ENCODE results near the gene IRAG1.

- TF ChIP-seq, protein P1, sequence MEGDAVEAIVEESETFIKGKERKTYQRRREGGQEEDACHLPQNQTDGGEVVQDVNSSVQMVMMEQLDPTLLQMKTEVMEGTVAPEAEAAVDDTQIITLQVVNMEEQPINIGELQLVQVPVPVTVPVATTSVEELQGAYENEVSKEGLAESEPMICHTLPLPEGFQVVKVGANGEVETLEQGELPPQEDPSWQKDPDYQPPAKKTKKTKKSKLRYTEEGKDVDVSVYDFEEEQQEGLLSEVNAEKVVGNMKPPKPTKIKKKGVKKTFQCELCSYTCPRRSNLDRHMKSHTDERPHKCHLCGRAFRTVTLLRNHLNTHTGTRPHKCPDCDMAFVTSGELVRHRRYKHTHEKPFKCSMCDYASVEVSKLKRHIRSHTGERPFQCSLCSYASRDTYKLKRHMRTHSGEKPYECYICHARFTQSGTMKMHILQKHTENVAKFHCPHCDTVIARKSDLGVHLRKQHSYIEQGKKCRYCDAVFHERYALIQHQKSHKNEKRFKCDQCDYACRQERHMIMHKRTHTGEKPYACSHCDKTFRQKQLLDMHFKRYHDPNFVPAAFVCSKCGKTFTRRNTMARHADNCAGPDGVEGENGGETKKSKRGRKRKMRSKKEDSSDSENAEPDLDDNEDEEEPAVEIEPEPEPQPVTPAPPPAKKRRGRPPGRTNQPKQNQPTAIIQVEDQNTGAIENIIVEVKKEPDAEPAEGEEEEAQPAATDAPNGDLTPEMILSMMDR (IDR thresholded peaks at IDR 0.05): no peak
- TF ChIP-seq ZFX (IDR thresholded peaks at IDR 0.05; ENCODE audit: borderline replicate concordance): no peak
These were observed 16.6 kb downstream of the IRAG1 start for GRCh38 chr11:10676919-10677318.
